ENCODE results near the gene MUC3A.

GRCh38 chr7:100963874-100964273 lies 14.5 kb downstream of the MUC3A start:
- TF ChIP-seq EP300 (IDR thresholded peaks at IDR 0.05): no peak
- no peak for TF ChIP-seq CTCF (IDR thresholded peaks at IDR 0.05)
